Right lobe of liver (tissue), 4 donors: ENCODE results near the gene NTF4.

Experiments
- CTCF ChIP-seq, 4 donors: fragments of 200-600 bp in 3 of 4; fragments of 450-650 bp in 1 of 4; IDR thresholded peaks; one replicate each; pipeline versions ENCODE4 v1.5.1 to v1.8.0; 2016 to 2022; ENCODE audit warnings: antibody characterized with exemption in 4 of 4, mild to moderate bottlenecking in 2 of 4
- POLR2A ChIP-seq: fragments of 450-650 bp; IDR thresholded peaks from one replicate; pipeline ENCODE4 v1.6.1; 2017; ENCODE audit warnings: antibody characterized with exemption, mild to moderate bottlenecking
- donor health status: DM: no; HTN: no; CAD: no.
- donor health status: DM: no; HTN: no; CAD: no.
- donor health status: DM: no; HTN: yes; CAD: no.

GRCh38 chr19:49107625-49108459 is 43.2 kb upstream of the NTF4 start:
- TF ChIP-seq CTCF (IDR thresholded peaks at IDR 0.05) (no peak), POLR2A (no peak)
